Activated T-helper 17 cell treated with anti-CD3 and anti-CD28 coated beads, Interleukin-2, amount 50 U/mL, for 72 hours (primary cell): Measurements from ENCODE around the gene TASP1. TPM values are rescaled to one million over a fixed set of nuclear protein-coding genes. Genes with fewer than 3 reads are reported as not detected.

Experiments used
- ATAC-seq: fragments of 150-1000 bp; cut with Tn5 transposase; replicated peaks from 2 replicates; pipeline ENCODE4 v1.10.0; 2021; ENCODE audit warnings: mild to moderate bottlenecking, moderate library complexity
- H3K27ac Mint-ChIP-seq: one replicate; pipeline ENCODE4 v1.8.0; 2022; ENCODE audit warnings: mixed read lengths
- H3K27me3 Mint-ChIP-seq: one replicate; pipeline ENCODE4 v1.8.0; 2022; ENCODE audit warnings: mixed read lengths
- H3K36me3 Mint-ChIP-seq: one replicate; pipeline ENCODE4 v1.8.0; 2022; ENCODE audit warnings: low read depth, mild to moderate bottlenecking, mixed read lengths
- H3K4me1 Mint-ChIP-seq: one replicate; pipeline ENCODE4 v1.8.0; 2022; ENCODE audit warnings: mixed read lengths
- H3K4me3 Mint-ChIP-seq: one replicate; pipeline ENCODE4 v1.8.0; 2022; ENCODE audit warnings: mild to moderate bottlenecking, mixed read lengths
- H3K9me3 Mint-ChIP-seq: one replicate; pipeline ENCODE4 v1.8.0; 2022; ENCODE audit warnings: mixed read lengths
- total RNA-seq, 2 donors: library from RNA; stranded (reverse); gene quantifications; one replicate each; pipeline ENCODE4 v1.2.3, GENCODE V29; 2022

The TASP1 gene
- total RNA-seq, 2 donors from 2014 or later, result 8.6 to 11.2 TPM

GRCh38 chr20:13474467-13474866, 164.3 kb downstream of the TASP1 start:
- Mint-ChIP-seq H3K4me3 (no peak overlapping the region), H3K27ac (no peak overlapping the region), H3K4me1 (no peaks in the 10 kb centered on the region), H3K27me3 (no peaks in the 10 kb centered on the region), H3K9me3 (peaks cover 11% of the 10 kb centered on the region), H3K36me3 (peaks cover 15% of the 10 kb centered on the region)
- ATAC-seq, result no peak

DNA sequence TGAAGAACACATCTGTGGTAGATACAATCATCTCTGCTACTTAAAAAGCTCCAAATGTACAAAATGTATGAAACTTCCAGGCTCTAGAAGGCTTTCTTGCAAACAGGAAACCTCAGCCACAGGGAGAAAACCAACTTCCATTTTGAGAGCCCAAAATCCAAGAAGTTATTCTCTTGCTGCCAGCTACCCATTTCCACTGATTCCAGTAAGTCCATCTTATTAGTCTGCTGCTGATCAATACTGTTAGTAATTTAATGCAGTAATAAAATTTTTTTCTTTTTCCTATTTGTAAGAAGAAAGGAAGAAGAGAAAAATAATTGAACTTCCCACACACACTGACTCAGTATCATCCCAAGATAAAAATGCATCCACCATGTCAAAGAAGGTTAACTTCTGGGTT, 169.5 kb downstream of the TASP1 start:
- peaks cover 25% of the 10 kb centered on the region for H3K36me3 Mint-ChIP-seq
- no peaks in the 10 kb centered on the region for H3K27me3 Mint-ChIP-seq
- ATAC-seq, result no peak
- H3K4me1 Mint-ChIP-seq, result no peaks in the 10 kb centered on the region
- H3K27ac Mint-ChIP-seq, result no peak overlapping the region
- peaks cover 11% of the 10 kb centered on the region for H3K9me3 Mint-ChIP-seq
- H3K4me3 Mint-ChIP-seq, result no peak overlapping the region

DNA sequence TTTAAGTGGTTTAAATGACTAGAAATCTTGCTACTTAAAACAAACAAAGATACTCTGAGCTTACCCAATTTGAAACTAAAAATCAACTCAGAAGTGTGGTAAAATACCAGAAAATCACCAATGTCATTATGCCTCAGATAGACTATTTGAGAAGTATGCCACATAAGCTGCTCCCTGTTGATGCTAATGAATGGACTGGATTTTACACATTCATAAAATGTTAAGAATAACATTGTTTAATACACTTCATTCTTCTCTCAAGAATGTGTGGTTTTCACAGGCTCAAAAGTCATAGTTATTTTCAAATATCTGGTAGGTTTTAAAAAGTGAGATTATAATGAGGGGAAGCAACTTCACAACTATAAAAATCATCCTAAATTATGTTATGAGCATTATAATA, 170.6 kb downstream of the TASP1 start:
- Mint-ChIP-seq H3K27ac (no peak overlapping the region), H3K4me3 (no peak overlapping the region), H3K27me3 (no peaks in the 10 kb centered on the region), H3K9me3 (peaks cover 11% of the 10 kb centered on the region), H3K36me3 (peaks cover 27% of the 10 kb centered on the region), H3K4me1 (no peaks in the 10 kb centered on the region)
- ATAC-seq, result no peak

DNA sequence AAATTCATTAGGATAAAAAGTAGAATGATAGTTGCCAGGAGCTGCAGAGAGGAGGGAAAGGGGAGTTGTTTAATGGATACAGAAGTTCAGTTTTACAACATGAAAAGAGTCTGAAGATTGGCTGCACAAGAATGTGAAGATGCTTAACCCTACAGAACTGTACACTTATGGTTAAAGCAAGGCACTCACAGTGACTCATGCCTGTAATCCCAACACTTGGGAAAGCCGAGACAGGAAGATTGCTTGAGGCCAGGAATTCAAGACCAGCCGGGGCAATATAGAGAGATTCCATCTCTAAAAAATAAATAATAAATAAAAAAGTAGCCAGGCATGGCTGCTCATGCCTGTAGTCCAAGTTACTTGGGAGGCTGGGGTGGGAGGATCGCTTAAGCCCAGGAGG, 174.0 kb downstream of the TASP1 start:
- Mint-ChIP-seq H3K4me1 (no peaks in the 10 kb centered on the region), H3K36me3 (peaks cover 18% of the 10 kb centered on the region), H3K27ac (no peak overlapping the region), H3K27me3 (no peaks in the 10 kb centered on the region), H3K4me3 (no peak overlapping the region), H3K9me3 (no peaks in the 10 kb centered on the region)
- no peak for ATAC-seq

DNA sequence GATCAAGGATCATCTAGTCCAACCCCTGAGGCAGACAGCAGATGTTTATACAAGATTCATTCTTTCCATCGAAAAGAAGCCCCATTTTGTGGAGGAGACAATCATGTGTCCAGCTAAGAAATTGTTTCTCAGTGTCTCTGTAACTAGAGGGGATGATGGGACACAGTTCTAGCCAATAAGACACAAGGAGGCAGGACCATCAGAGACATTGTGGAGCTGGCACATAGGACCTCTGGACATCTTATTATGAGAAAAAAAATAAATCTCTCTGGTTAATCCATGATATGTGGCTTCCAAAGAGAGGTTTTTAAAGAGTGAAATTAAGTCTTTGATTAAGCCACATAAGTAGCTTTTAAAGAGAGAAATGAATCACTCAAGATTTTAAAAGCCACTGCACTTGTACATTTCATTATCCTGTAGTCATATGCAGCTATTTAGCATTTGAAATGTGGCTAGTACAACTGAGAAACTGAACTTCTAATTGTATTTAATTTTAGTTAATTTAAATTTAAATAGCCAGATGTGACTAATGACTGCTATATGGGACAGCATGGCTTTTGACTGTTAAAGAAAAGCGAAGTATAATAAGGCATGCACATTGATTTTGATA, 176.8 kb downstream of the TASP1 start:
- Mint-ChIP-seq H3K36me3 (peaks cover 8% of the 10 kb centered on the region), H3K4me3 (no peak overlapping the region), H3K27ac (no peak overlapping the region), H3K9me3 (no peaks in the 10 kb centered on the region), H3K27me3 (no peaks in the 10 kb centered on the region), H3K4me1 (no peaks in the 10 kb centered on the region)
- ATAC-seq, result no peak

DNA sequence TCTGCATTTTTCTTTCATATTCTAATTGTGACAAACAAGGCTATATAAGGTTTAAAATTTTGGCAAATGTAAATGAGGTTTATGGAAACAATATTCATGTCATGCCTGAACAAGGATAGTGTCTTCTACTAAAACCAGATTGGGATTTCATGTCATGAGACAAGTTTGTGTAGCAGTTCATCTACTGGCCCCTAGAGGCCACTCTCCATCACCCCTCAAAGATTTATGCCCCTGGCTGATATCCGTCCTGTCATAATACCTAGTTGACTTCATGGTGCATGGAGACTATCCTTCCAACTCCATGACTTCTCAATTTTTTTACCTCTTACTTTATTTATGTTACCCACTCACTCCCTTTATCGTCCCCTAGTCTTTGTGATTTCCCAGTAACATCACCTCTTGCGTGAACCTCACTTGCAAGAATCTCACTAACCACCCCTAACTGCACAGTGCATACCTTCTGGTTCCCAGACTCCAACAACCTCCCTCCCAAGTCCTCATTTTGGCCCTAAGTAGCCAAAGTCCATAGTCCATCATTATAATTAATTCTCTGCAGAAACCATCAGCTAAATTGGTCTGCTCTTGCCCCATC, 179.8 kb downstream of the TASP1 start:
- Mint-ChIP-seq H3K4me1 (no peaks in the 10 kb centered on the region), H3K9me3 (no peaks in the 10 kb centered on the region), H3K27me3 (no peaks in the 10 kb centered on the region), H3K36me3 (peaks cover 5% of the 10 kb centered on the region), H3K27ac (no peak overlapping the region), H3K4me3 (no peak overlapping the region)
- ATAC-seq, result no peak

DNA sequence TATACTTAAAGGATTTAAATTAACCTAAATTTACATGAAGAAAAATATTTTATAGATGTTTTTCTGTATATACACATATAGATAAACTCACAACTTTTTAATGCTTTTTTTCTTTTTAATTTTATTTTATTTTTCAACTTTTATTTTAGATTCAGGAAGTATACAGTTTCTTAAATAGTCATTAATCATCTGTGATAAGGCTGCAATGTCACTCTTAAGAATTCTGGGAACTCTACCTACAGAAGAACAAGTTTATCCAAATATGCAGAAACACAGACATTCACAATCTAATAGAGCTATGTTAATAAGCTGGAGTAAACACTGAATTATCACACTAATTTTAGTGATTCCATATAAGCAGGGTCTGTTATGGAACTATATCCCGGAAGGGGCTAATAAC, 181.2 kb downstream of the TASP1 start:
- Mint-ChIP-seq H3K27ac (no peak overlapping the region), H3K4me3 (no peak overlapping the region), H3K4me1 (no peaks in the 10 kb centered on the region), H3K9me3 (no peaks in the 10 kb centered on the region), H3K36me3 (peaks cover 18% of the 10 kb centered on the region), H3K27me3 (no peaks in the 10 kb centered on the region)
- ATAC-seq, result no peak

- H3K4me3 Mint-ChIP-seq, result no peak overlapping the region
- no peak overlapping the region for H3K27ac Mint-ChIP-seq
- no peaks in the 10 kb centered on the region for H3K9me3 Mint-ChIP-seq
- H3K4me1 Mint-ChIP-seq, result no peaks in the 10 kb centered on the region
- no peak for ATAC-seq
- peaks cover 24% of the 10 kb centered on the region for H3K36me3 Mint-ChIP-seq
- H3K27me3 Mint-ChIP-seq, result no peaks in the 10 kb centered on the region
Observed at GRCh38 chr20:13455713-13456112, 183.0 kb downstream of the TASP1 start.

GRCh38 chr20:13453367-13453766, 185.4 kb downstream of the TASP1 start:
- Mint-ChIP-seq H3K27ac (no peak overlapping the region), H3K9me3 (no peaks in the 10 kb centered on the region), H3K27me3 (no peaks in the 10 kb centered on the region), H3K4me1 (no peaks in the 10 kb centered on the region), H3K36me3 (peaks cover 24% of the 10 kb centered on the region), H3K4me3 (no peak overlapping the region)
- no peak for ATAC-seq

GRCh38 chr20:13452470-13453124, 186.1 kb downstream of the TASP1 start:
- no peaks in the 10 kb centered on the region for H3K4me1 Mint-ChIP-seq
- H3K27ac Mint-ChIP-seq, result no peak overlapping the region
- H3K36me3 Mint-ChIP-seq, result peaks cover 24% of the 10 kb centered on the region
- H3K9me3 Mint-ChIP-seq, result no peaks in the 10 kb centered on the region
- no peak overlapping the region for H3K4me3 Mint-ChIP-seq
- no peak for ATAC-seq
- no peaks in the 10 kb centered on the region for H3K27me3 Mint-ChIP-seq

- H3K9me3 Mint-ChIP-seq, result no peaks in the 10 kb centered on the region
- H3K36me3 Mint-ChIP-seq, result peaks cover 24% of the 10 kb centered on the region
- H3K4me3 Mint-ChIP-seq, result no peak overlapping the region
- ATAC-seq, result no peak
- H3K27me3 Mint-ChIP-seq, result no peaks in the 10 kb centered on the region
- no peak overlapping the region for H3K27ac Mint-ChIP-seq
- no peaks in the 10 kb centered on the region for H3K4me1 Mint-ChIP-seq
Observed at GRCh38 chr20:13449868-13450434, 188.8 kb downstream of the TASP1 start.

GRCh38 chr20:13447385-13448180, 191.1 kb downstream of the TASP1 start:
- H3K27me3 Mint-ChIP-seq, result no peaks in the 10 kb centered on the region
- ATAC-seq, result no peak

GRCh38 chr20:13443690-13444089, 195.0 kb downstream of the TASP1 start:
- Mint-ChIP-seq H3K9me3 (peaks cover 16% of the 10 kb centered on the region), H3K4me1 (no peaks in the 10 kb centered on the region), H3K27ac (no peak overlapping the region), H3K27me3 (no peaks in the 10 kb centered on the region), H3K4me3 (no peak overlapping the region), H3K36me3 (peaks cover 11% of the 10 kb centered on the region)
- ATAC-seq, result no peak

More at GRCh38 chr20:13447385-13448180, 191.1 kb downstream of the TASP1 start:
- no peaks in the 10 kb centered on the region for H3K4me1 Mint-ChIP-seq
- peaks cover 6% of the 10 kb centered on the region for H3K36me3 Mint-ChIP-seq
- H3K4me3 Mint-ChIP-seq, result no peak overlapping the region
- no peaks in the 10 kb centered on the region for H3K9me3 Mint-ChIP-seq
- H3K27ac Mint-ChIP-seq, result no peak overlapping the region

GRCh38 chr20:13442986-13443385, 195.7 kb downstream of the TASP1 start:
- H3K4me3 Mint-ChIP-seq, result no peak overlapping the region
- peaks cover 16% of the 10 kb centered on the region for H3K9me3 Mint-ChIP-seq
- peaks cover 11% of the 10 kb centered on the region for H3K36me3 Mint-ChIP-seq
- H3K27me3 Mint-ChIP-seq, result no peaks in the 10 kb centered on the region
- H3K4me1 Mint-ChIP-seq, result no peaks in the 10 kb centered on the region
- ATAC-seq, result no peak
- no peak overlapping the region for H3K27ac Mint-ChIP-seq
